Astrocyte of the cerebellum (primary cell): ENCODE measurements around the gene STK25.

Experiments
- DNase-seq: peaks from one replicate; pipeline ENCODE4 v3.0.0-alpha.2; 2011; ENCODE audit warnings: low read depth
- H3K4me3 ChIP-seq: 2 replicates; pipeline ENCODE4 v1.5.1; 2011; ENCODE audit warnings: mild to moderate bottlenecking, low read depth, low read length, moderate library complexity
- CTCF ChIP-seq: IDR thresholded peaks from 2 replicates; pipeline ENCODE4 v1.5.1; 2012; ENCODE audit warnings: low read length, low read depth, moderate library complexity, mild to moderate bottlenecking; ENCODE audit errors: missing control alignments
- in situ Hi-C: cut with HindIII; loops from 2 replicates; pipeline ENCODE4 v1.10.0; 2017; ENCODE audit warnings: low sequenced_read_pairs

STK25 gene

DNA sequence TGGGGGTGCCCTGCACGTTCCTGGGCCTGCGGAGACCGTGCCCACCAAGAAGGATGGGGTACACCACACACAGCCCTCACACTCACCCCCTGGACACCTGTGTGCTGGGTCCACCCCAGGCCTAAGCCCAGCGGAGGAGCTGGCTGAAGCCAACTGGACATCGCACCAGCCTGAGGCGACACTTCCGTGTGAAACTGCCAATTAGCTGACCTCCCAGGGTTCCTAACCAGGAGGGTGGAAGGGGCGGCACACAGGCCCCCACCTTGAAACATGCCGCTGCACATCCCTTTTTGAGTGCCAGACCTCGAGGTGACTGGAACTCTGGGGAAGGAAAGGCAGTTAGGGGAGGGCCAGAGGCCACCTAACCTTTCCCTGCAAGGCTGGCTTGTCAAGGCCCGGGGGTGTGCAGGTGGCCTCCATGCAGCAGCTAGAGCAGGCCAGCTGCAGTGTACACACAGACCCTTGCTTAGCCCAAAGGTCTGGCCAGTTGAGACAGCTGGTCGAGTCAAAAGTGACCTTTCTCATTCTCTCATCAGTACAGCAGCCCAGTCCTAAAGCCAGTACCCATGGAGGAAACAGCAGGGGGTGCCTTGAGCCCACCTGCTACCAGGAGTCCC lies 4.5 kb downstream of the STK25 start:
- H3K4me3 ChIP-seq = no peak overlapping the region
- DNase-seq = no peak
- in situ Hi-C loops = no loop called here
- TF ChIP-seq CTCF = no peak

DNA sequence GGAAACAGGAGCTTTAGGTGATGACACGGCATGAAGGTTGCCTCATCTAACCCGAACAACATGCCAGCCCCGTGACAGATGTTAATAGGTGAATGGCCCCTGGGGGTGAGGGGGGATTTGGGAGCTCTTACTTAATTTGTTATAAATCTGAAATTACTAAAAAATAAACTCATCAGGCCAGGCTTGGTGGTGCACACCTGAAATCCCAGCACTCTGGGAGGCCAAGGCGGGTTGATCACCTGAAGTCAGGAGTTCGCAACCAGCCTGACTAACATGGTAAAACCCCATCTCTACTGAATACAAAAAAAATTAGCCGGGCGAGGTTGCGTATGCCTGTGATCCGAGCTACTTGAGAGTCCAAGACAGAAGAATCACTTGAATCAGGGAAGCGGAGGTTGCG lies 6.1 kb downstream of the STK25 start:
- H3K4me3 ChIP-seq = no peak overlapping the region
- no peak for DNase-seq
- in situ Hi-C loops = no loop called here
- TF ChIP-seq CTCF = no peak

DNA sequence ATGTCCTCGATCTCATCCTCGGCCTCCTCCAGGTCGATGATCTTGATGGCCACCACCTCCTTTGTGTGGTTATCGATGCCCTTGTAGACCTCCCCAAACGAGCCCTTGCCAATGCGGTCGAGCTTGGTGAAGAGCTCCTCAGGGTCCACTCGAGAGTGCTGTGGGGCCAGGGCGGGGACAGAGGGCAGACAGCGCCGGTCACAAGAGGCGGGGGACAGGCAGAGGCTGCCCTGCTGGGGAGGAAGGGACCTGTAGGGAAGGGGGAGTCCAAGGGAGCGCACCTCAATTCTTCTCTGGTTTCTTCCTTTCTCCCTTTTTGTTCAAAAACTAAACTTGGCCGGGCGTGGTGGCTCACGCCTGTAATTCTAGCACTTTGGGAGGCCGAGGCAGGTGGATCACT lies 6.8 kb downstream of the STK25 start:
- DNase-seq = no peak
- TF ChIP-seq CTCF = no peak
- in situ Hi-C loops = no loop called here
- no peak overlapping the region for H3K4me3 ChIP-seq

DNA sequence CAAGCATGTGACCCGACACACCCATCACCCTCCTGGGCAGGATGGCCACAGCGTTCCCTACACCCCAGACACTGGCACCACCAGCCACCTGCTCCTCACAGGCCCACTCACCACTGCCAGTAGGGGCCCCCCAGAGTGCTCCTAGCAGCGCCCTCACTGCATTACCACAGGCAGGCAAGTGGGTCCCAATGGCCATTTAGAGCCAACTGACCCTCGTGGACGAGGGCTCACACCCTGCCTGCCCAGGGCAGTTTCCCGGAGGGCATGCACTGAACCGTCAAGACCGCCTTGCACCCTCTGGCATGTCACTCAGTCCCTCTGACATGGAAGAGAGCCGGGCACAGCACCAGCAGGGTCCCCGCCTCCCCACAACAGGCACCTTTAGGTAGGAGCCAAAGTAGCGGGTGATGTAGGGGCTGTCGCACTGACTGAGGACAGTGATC lies 7.3 kb downstream of the STK25 start:
- no peak for TF ChIP-seq CTCF
- H3K4me3 ChIP-seq = no peak overlapping the region
- in situ Hi-C loops = no loop called here
- DNase-seq = no peak

DNA sequence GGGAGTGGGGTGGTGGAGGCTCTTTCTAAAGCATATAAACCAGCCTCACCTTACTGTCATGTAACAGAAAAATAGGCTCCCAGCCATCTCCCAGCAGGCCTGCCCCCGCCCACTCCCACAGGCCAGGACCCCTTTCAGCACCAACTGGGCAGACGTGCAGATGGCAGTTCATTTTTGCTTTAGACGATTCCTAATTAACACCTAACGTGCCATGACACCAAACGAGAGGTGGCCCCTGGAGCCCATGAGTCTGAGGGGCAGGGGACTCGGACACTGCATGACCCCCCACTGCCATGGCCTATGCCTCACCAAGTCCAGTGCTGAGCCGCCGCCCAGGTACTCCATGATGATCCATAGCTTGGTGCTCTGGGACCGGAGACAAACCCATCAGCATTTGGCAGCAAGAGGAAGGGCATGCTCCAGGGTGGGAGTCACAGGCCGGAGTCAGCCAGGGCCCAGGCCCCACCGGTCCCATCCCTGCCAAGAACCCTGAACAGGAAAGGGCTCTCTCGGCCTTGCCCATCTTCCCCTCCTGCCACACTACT lies 7.9 kb downstream of the STK25 start:
- no peak for DNase-seq
- in situ Hi-C loops = no loop called here
- no peak overlapping the region for H3K4me3 ChIP-seq
- no peak for TF ChIP-seq CTCF

GRCh38 chr2:241500016-241500415 lies 8.4 kb downstream of the STK25 start:
- DNase-seq = no peak
- H3K4me3 ChIP-seq = no peak overlapping the region
- in situ Hi-C loops = no loop called here
- no peak for TF ChIP-seq CTCF
